GM13976 (cell line): Measurements from ENCODE around the gene BIRC5.
"Not testable (repeated sequence)": the region's sequence is repeated elsewhere in the genome, so short reads cannot be mapped to it uniquely, and the experiment has no call there.

Experiments
- DNase-seq: peaks from one replicate; pipeline ENCODE4 v3.0.0; 2012; ENCODE audit warnings: low spot score
- CTCF ChIP-seq: IDR thresholded peaks from 2 replicates; pipeline ENCODE4 v1.5.1; 2012; ENCODE audit warnings: borderline replicate concordance, mild to moderate bottlenecking; ENCODE audit not compliant: insufficient read depth; ENCODE audit errors: extremely low read depth, missing control alignments, control extremely low read depth
- in situ Hi-C: fragments of 300-500 bp; cut with MboI; formaldehyde crosslinking; loops from one replicate; pipeline ENCODE4 v1.12.0; 2022; ENCODE audit warnings: low sequenced_read_pairs, mixed read lengths, inconsistent platforms; ENCODE audit not compliant: unreplicated experiment

The BIRC5 gene

DNA sequence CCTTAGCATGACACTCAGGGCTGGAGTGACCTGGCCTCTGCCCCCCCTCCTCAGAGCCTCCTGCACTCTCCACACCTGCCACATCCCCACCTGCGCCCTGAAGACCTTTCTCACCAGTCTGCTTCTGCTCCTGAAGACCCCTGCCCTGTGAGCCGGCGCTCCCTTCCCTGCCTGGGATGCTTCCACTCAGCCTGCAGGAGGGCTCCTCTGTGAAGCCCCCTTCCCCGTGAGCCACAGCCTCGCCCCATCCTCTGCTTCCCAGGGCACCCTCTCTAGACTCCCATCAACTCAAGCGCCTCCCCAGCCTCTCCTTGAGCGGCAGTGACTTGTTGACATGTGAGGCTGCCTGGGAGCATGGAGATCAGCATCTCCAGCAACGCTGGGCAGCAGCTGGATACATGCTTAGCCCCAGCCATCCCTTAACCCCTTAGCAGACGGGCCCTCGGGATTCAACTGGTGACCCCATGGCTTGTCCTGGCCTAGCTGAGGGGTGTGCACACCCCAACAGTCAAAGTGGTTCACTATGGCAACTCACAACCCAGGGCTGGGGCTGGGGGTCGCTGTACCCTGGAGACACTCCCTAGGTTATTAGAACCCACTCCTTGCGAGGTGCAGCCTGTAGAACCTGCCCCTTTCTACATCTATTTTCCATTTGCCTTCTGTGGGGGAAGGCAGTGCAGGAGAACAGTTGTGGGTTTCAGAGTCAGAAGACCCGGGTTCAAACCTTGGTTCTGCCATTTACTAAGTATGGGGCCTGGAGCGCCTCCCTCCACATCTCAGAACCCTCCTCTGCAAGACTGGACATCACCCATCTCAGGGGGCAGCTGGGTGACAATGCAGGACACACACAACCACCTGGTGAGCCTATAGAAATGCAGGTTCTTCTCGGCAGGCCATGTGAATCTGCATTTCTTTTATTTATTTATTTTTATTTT, 38.9 kb downstream of the BIRC5 start:
- no peak for TF ChIP-seq CTCF
- DNase-seq = no peak
- in situ Hi-C loops = no loop called here

DNA sequence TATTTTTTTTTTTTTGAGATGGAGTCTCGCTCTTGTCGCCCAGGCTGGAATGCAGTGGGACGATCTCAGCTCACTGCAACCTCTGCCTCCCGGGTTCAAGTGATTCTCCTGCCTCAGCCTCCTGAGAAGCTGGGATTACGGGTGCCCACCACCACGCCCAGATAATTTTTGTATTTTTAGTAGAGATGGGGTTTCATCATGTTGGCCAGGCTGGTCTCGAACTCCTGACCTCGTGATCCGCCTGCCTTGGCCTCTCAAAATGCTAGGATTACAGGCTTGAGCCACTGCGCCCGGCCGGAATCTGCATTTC, 39.5 kb downstream of the BIRC5 start:
- in situ Hi-C loops, DNase-seq: not testable (repeated sequence)

DNA sequence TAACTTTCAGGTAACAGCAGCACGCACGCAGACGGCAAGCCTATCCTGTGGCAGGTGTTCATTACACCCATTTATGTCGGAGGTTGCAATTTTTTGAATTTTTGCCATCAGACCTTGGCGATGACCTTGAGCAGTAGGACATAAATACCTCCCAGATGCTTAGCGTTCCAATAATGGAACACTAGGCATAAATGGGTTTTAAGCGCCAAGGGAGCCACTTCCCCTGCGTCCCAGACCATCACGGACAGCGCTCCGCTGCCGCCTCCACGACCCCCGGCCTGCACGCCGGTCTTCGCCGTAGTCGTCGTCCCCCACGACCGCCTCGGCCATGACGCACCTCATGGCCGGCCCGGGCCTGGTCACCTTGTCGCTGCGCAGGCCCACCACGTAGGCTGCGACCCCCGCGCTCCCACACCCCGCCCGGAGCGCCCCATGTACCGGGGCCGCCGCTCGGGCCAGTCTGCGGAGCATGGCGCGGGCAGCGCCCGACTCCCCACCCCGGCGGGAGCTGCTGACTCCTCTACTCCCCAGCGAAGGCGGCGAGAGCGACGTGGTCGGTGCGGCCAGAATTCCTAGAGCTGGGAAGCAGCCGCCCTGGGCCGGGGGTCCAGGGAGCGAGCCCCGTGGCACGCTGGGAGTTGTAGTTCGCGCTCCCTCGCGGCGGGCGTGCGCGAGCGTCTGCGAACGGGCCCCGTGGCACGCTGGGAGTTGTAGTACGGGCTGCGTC, 40.1 kb downstream of the BIRC5 start:
- DNase-seq = peak; percentile 89
- TF ChIP-seq CTCF = no peak
- in situ Hi-C loops = no loop called here

GRCh38 chr17:78255029-78255656, 41.1 kb downstream of the BIRC5 start:
- no peak for TF ChIP-seq CTCF
- in situ Hi-C loops = no loop called here
- DNase-seq = no peak

DNA sequence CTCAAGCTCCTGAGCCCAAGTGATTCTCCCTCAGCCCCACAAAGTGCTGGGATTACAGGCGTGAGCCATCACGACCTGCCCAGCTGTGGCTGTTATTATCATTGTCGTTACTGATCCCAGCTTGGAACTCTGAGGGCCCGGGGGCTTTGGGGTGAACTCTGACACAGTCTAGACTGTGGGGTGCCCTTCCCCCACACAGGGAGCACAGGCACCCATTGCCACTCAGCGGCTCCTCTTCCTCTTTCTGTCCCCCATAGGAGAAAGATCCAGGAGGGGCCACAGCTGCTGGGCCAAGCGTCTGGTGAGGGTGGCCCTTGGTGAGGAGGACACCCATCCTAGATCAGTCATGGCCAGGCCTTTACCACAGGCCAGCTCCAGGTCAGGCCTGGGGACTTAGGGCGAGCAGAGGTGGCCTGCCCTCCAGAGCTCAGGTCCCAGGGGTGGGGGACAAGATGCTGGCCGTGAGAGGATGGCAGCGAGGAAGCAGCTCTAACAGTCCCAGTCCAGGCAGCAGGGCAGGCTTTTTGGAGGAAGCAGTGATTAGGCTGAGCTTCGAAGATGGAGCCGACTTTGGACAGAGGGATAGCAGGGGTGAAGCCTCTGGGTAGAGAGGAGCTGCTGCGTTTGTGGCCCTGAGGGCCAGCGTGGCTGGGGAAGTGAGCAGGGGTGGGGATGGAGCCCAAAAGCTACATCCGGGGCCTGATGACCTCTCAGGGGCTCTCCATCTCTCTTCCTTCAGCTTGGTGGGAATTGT, 42.1 kb downstream of the BIRC5 start:
- no peak for TF ChIP-seq CTCF
- no peak for DNase-seq
- in situ Hi-C loops = no loop called here

DNA sequence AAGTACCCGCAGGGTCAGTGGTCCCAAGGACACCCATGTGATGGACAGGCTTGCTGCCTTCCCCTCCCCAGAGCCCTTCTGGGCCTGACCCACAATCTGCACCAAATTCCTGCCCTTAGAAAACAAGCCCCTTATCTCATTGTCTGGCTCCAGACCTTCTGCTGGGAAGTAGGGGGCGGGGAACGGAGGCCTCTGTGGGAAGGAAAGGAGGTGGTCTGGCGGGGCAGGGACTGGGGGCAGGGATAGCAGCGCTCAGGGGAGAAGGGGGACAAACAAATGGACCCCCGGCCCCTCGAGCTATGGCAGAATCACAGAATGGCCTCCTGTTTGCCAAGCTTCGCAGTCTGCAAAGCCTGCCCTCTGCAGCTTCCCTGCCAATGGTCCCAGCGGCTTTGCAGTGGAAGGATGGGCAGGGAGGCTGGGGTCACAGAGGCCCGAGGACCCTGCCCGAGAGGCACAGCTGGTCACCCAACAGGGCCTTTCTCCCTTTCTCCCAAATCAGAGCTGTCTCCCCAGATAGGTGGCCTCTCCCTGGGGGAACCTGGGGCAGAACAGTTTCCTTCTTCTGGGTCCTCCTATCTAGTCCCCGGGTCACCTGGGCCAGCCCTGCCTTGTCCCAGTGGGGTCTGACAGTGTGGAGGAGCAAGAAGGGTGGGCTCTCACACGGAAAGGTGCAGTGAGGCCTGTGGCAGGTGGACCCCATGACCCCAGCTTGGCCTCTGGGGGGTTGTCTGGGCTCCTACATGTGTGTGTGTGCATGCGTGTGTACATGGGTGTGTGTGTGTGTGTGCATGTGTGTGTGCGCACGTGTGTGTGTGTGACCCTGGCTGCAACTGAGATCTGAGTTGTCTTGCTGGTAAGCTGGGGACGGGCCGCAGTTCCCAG, 42.9 kb downstream of the BIRC5 start:
- no peak for DNase-seq
- no peak for TF ChIP-seq CTCF
- in situ Hi-C loops = no loop called here
